Transverse colon (tissue), 4 donors: ENCODE measurements around the gene RASAL2. TPM values are rescaled to one million over a fixed set of nuclear protein-coding genes. Genes with fewer than 3 reads are reported as not detected.

ENCODE experiments used
- DNase-seq: peaks from one replicate; pipeline ENCODE4 v3.0.0-alpha.2; 2019
- H3K27ac ChIP-seq, 4 donors: fragments of 200-600 bp; sonication (generic); 2 replicates each; pipeline ENCODE4 v1.5.1; 2016 to 2018; ENCODE audit warnings: inconsistent platforms in 4 of 4
- H3K27me3 ChIP-seq: fragments of 200-600 bp; sonication (generic); 2 replicates; pipeline ENCODE4 v1.5.1; 2017; ENCODE audit warnings: inconsistent platforms
- H3K36me3 ChIP-seq, 4 donors: fragments of 200-600 bp; sonication (generic); 2 replicates each; pipeline ENCODE4 v1.5.1; 2017 to 2019; ENCODE audit warnings: inconsistent platforms in 4 of 4
- H3K4me1 ChIP-seq, 4 donors: fragments of 200-600 bp; sonication (generic); 2 replicates each; pipeline ENCODE4 v1.5.1; 2017 to 2020; ENCODE audit warnings: inconsistent platforms in 4 of 4
- H3K4me3 ChIP-seq, 4 donors: fragments of 200-600 bp; sonication (generic); 1 replicate in 1 of 4; 2 replicates in 3 of 4; pipeline versions ENCODE4 v1.5.1 to v1.6.1; 2017 to 2019; ENCODE audit warnings: inconsistent platforms in 4 of 4
- H3K9me3 ChIP-seq, 2 donors: fragments of 200-600 bp; sonication (generic); 2 replicates each; pipeline ENCODE4 v1.5.1; 2017 to 2019; ENCODE audit warnings: inconsistent platforms in 2 of 2
- CTCF ChIP-seq, 5 experiments: fragments of 200-600 bp in 3 of 5; fragments of 450-650 bp in 2 of 5; sonication (generic) in 3 of 5; IDR thresholded peaks; 1 replicate in 2 of 5; 2 replicates in 3 of 5; pipeline ENCODE4 v1.5.1; 2016 to 2017; ENCODE audit warnings: antibody characterized with exemption in 5 of 5, inconsistent platforms in 3 of 5, mild to moderate bottlenecking in 2 of 5, moderate library complexity in 1 of 5
- EP300 ChIP-seq: sonication (generic); formaldehyde crosslinking; IDR thresholded peaks from one replicate; pipeline ENCODE4 v1.6.1; 2017; ENCODE audit warnings: antibody characterized with exemption, low read depth
- POLR2A ChIP-seq: fragments of 450-650 bp; IDR thresholded peaks from one replicate; pipeline ENCODE4 v1.6.1; 2016; ENCODE audit warnings: antibody characterized with exemption, mild to moderate bottlenecking, moderate library complexity
- POLR2AphosphoS5 ChIP-seq, 3 donors: sonication (generic); formaldehyde crosslinking; IDR thresholded peaks; one replicate each; pipeline ENCODE4 v1.6.1; 2016; ENCODE audit warnings: antibody characterized with exemption in 3 of 3
- WGBS, 2 donors: methylation state at CpG; one replicate each; pipeline ENCODE4 v1.1.5; 2018; ENCODE audit warnings: low coverage in 1 of 2; 5-methylcytosine and 5-hydroxymethylcytosine counted together
- in situ Hi-C, 4 donors: fragments of 200-750 bp; cut with MboI; loops; one replicate each; pipeline versions ENCODE4 v1.15.0 to v1.15.1; 2017; ENCODE audit warnings: low sequenced_read_pairs in 3 of 4, low pct_ligation_motif_present in 1 of 4, low pct_unique_long_range_greater_than_20kb in 1 of 4
- intact Hi-C: fragments of 100-400 bp; cut with DNase I; formaldehyde crosslinking; loops from one replicate; pipeline ENCODE4 v1.15.1; 2023; ENCODE audit warnings: low total_unique reads
- total RNA-seq, 4 donors: library from RNA; depleted of rRNA; stranded (reverse); fragments of >200 nt; gene quantifications; one replicate each; pipeline ENCODE4 v1.1.0, GENCODE V29; 2016

RASAL2 gene
- total RNA-seq, 4 donors from 2014 or later, result 13.1 to 26.1 (median 19.8) TPM

DNA sequence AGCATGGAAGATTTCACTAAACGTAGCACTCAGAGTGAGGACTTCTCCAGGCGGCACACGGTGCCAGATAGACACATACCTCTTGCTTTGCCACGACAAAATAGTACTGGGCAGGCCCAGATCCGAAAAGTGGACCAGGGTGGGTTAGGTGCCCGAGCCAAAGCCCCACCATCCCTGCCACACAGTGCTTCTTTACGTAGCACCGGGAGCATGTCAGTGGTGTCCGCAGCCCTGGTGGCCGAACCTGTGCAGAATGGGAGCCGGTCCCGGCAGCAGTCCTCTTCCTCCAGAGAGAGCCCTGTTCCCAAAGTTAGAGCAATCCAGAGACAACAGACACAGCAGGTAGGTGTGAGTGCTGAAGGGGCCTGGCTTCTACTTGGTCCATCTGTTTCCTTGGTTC lies 364.3 kb downstream of the RASAL2 start:
- DNase-seq, result no peak
- no peak for TF ChIP-seq POLR2AphosphoS5 (IDR thresholded peaks at IDR 0.05)
- no peak for TF ChIP-seq POLR2A
- TF ChIP-seq EP300, result no peak
- TF ChIP-seq CTCF (IDR thresholded peaks at IDR 0.05), result no peak
- intact Hi-C loops (no loop called here), in situ Hi-C loops (no loop called here)
- WGBS, 2 donors, result 90% methylated on average over 12 of the region's 12 CpGs; no CpG with 5 or more reads in 1 of the 2 donors
- Histone ChIP-seq H3K27ac (no peak overlapping the region), H3K4me3 (no peak overlapping the region), H3K27me3 (no peaks in the 10 kb centered on the region), H3K4me1 (no peaks in the 10 kb centered on the region), H3K36me3 (peaks cover 0 to 9% (median 0%) of the 10 kb centered on the region in 4 donors), H3K9me3 (no peaks in the 10 kb centered on the region)

DNA sequence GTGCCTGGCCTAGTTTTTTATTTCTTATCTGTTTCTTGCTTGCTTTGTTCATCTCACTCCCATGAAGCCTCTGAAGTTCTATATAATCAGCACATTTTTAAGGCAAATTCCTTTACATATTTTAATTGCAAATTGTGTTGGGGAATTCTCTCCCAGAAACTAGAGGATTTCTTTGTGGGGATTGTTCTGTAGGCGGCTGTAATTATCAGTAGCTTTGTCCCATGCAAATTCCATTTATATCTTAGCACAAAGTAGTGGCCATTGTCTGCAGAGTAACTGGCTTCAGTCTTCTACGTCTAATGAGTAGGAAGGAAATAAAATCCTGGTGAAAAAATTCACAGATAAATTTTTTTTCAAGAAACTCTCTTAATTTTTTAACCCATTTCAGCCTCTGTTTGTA lies 367.2 kb downstream of the RASAL2 start:
- no peak for DNase-seq
- WGBS, 2 donors, result 87 to 91% methylated on average over 2 of the region's 2 CpGs
- Histone ChIP-seq H3K4me3 (no peak overlapping the region), H3K36me3 (peaks cover 0 to 5% (median 0%) of the 10 kb centered on the region in 4 donors), H3K27ac (no peak overlapping the region), H3K4me1 (no peaks in the 10 kb centered on the region), H3K27me3 (no peaks in the 10 kb centered on the region), H3K9me3 (no peaks in the 10 kb centered on the region)
- in situ Hi-C loops (no loop called here), intact Hi-C loops (no loop called here)
- TF ChIP-seq POLR2AphosphoS5 (IDR thresholded peaks at IDR 0.05), result no peak
- no peak for TF ChIP-seq POLR2A
- no peak for TF ChIP-seq EP300
- no peak for TF ChIP-seq CTCF (IDR thresholded peaks at IDR 0.05)

DNA sequence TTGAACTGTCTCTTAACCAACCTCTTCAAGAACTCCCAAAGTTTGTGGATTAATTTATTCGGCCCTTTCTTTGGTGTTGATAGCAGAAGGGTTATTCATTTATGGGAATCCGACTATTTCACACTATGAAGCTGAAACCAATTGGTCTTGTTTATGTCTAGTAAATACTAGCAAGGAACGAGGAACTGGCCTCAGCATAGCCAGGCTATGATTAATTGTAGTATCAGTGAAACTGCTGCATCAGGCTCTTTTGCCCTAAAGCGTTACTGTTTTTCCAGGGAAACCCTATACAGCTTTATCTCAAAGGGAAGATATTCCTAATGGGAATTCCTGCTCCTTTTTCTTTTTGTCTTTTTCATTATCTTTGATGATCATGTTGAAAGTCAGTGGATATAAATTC lies 367.8 kb downstream of the RASAL2 start:
- Histone ChIP-seq H3K9me3 (no peaks in the 10 kb centered on the region), H3K4me1 (no peaks in the 10 kb centered on the region), H3K36me3 (peaks cover 0 to 5% (median 0%) of the 10 kb centered on the region in 4 donors), H3K27me3 (no peaks in the 10 kb centered on the region), H3K4me3 (no peak overlapping the region), H3K27ac (no peak overlapping the region)
- DNase-seq, result no peak
- no peak for TF ChIP-seq POLR2A
- TF ChIP-seq POLR2AphosphoS5 (IDR thresholded peaks at IDR 0.05), result no peak
- no peak for TF ChIP-seq CTCF (IDR thresholded peaks at IDR 0.05)
- TF ChIP-seq EP300, result no peak
- in situ Hi-C loops (no loop called here), intact Hi-C loops (no loop called here)
- WGBS, 2 donors, result 54 to 72% methylated on average over 3 to 4 of the region's 4 CpGs

DNA sequence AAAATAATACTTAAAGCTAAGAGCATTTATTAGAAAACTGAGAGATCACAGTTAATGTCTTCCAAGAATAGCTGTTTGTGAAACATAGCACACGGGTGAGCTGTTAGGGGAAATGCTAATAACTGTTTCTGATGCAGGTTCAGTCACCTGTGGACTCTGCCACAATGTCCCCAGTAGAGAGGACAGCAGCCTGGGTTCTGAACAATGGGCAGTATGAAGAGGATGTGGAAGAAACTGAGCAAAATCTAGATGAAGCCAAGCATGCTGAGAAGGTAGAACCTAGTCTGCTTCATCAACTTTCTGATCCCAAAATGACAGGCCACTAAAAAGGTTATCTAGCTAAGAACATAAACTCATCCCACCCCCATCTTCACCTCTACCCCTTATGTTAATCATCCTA lies 370.2 kb downstream of the RASAL2 start:
- intact Hi-C loops (no loop called here), in situ Hi-C loops (no loop called here)
- Histone ChIP-seq H3K4me1 (no peaks in the 10 kb centered on the region), H3K4me3 (no peak overlapping the region), H3K9me3 (no peaks in the 10 kb centered on the region), H3K36me3 (peaks cover 0 to 12% (median 0%) of the 10 kb centered on the region in 4 donors), H3K27ac (no peak overlapping the region), H3K27me3 (no peaks in the 10 kb centered on the region)
- no peak for DNase-seq
- 68 to 88% methylated on average over 1 of the region's 1 CpG for WGBS, 2 donors
- TF ChIP-seq POLR2AphosphoS5 (IDR thresholded peaks at IDR 0.05) (no peak), POLR2A (no peak), CTCF (IDR thresholded peaks at IDR 0.05) (no peak), EP300 (no peak)
